ENCODE data around the gene EFNA2.

The EFNA2 gene

DNA sequence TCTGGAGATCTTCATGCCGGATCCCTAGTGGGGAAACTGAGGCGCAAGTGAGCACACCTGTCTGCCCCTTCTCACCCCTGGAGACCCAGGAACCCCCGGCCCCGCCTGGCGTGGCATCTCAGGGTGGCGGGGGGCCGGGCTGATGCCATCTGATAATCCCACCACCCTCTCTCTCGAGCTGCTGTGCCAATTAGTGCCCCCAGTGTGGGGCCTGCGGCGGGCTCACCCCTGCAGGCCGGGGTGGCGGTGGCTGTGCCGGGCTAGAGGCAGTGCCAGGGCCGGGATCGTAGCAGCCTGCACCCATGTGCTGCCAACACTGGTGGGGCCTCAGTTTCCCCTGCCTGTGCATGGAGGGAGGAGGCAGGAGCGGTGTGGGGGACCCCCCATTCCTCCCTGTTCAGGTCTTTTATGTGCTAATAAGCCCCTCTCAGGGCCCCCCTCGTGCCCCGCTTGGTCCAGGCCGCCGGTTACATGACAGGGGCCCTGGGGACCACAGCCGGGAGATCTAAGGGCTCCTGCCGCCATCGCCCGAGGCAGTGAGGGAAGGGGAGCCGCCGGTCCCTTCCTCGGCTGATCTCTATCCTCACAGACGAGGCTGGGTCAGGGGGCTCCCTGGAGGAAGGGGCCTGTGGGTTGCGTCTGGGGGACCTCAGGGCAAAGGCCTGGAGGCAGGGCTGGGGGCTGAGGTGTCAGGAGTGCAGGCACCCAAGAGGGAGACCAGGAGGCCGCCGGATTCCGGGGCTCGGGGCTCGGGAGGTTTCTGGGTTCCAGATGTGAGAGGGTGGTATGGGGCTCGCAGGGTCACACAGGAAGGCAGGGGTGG lies 8.3 kb downstream of the EFNA2 start:
- no peak for DNase-seq (ENCODE audit: low read depth)
- no peak overlapping the region for H3K4me3 ChIP-seq (ENCODE audit: low read depth, low read length)
- TF ChIP-seq, protein P1, sequence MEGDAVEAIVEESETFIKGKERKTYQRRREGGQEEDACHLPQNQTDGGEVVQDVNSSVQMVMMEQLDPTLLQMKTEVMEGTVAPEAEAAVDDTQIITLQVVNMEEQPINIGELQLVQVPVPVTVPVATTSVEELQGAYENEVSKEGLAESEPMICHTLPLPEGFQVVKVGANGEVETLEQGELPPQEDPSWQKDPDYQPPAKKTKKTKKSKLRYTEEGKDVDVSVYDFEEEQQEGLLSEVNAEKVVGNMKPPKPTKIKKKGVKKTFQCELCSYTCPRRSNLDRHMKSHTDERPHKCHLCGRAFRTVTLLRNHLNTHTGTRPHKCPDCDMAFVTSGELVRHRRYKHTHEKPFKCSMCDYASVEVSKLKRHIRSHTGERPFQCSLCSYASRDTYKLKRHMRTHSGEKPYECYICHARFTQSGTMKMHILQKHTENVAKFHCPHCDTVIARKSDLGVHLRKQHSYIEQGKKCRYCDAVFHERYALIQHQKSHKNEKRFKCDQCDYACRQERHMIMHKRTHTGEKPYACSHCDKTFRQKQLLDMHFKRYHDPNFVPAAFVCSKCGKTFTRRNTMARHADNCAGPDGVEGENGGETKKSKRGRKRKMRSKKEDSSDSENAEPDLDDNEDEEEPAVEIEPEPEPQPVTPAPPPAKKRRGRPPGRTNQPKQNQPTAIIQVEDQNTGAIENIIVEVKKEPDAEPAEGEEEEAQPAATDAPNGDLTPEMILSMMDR (IDR thresholded peaks at IDR 0.05; ENCODE audit: control insufficient read depth, extremely low read depth, insufficient read depth): no peak

DNA sequence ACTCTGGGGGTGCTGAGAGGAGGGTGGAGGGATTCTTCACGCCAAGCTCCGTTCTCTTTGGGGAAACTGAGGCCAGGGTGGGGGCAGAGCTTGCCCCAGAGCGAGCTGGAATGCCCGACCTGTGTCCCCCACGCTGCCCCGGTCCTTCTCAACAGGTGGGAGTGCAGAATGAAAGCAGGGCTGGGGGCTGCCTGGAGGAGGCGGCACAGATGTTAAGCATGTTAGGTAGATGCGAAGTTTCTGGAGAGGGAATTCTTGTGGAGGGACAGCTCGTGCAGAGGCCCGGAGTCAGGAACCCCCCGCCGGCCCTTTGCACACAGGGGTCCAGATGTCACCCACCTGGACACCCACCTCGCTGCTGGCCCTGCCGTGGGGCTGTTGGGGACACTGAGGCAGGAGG lies 9.0 kb downstream of the EFNA2 start:
- no peak overlapping the region for H3K4me3 ChIP-seq (ENCODE audit: low read depth, low read length)
- TF ChIP-seq, protein P1 (IDR thresholded peaks at IDR 0.05; ENCODE audit: control insufficient read depth, extremely low read depth, insufficient read depth): no peak
- no peak for DNase-seq (ENCODE audit: low read depth)

DNA sequence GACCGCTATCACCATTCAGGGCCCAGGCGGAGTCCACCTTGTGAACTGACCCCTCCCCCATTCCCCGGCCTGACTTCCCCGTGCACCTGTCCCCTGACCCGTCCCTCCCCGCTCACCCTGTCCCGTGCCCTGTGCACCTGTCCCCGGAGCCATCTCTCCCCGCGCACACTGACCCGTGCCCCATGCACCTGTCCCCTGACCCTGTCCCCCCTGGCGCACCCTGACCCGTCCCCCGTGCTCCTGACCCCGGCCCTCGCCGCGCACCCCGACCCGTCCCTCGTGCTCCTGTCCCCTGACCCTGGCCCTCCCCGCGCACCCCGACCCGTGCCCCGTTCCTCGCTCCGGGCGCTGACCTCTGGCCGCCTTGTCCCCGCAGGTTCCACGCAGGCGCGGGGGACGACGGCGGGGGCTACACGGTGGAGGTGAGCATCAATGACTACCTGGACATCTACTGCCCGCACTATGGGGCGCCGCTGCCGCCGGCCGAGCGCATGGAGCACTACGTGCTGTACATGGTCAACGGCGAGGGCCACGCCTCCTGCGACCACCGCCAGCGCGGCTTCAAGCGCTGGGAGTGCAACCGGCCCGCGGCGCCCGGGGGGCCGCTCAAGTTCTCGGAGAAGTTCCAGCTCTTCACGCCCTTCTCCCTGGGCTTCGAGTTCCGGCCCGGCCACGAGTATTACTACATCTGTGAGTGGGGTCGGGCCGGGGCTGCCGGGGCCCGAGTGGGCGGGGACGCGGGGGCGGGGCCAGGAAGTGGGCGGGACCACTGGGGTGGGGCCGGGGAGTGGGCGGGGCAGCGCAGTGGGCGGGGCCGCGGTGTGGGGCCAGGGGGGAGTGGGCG lies 9.7 kb downstream of the EFNA2 start:
- TF ChIP-seq, protein P1 (IDR thresholded peaks at IDR 0.05; ENCODE audit: control insufficient read depth, extremely low read depth, insufficient read depth): no peak
- no peak overlapping the region for H3K4me3 ChIP-seq (ENCODE audit: low read depth, low read length)
- DNase-seq (ENCODE audit: low read depth): no peak

DNA sequence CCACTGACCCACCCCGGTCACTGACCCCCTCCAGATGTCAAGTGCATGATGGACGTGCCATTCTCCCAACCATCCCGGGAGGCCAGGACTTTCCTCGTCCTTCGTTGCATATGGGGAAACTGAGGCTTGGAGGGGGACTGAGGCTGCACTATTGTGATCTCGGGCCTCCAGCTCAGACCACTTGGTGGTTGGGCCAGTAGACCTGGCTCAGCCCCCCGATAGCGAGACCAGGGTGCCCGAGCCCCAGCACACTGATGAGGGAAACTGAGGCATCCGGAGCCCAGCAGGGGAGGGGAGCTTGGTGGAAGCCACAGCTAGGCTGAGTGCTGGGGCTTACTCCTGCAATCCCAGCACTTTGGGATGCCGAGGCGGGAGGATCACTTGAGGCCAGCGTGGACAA lies 10.4 kb downstream of the EFNA2 start:
- no peak for DNase-seq (ENCODE audit: low read depth)
- TF ChIP-seq, protein P1 (IDR thresholded peaks at IDR 0.05; ENCODE audit: control insufficient read depth, extremely low read depth, insufficient read depth): no peak
- no peak overlapping the region for H3K4me3 ChIP-seq (ENCODE audit: low read depth, low read length)

DNA sequence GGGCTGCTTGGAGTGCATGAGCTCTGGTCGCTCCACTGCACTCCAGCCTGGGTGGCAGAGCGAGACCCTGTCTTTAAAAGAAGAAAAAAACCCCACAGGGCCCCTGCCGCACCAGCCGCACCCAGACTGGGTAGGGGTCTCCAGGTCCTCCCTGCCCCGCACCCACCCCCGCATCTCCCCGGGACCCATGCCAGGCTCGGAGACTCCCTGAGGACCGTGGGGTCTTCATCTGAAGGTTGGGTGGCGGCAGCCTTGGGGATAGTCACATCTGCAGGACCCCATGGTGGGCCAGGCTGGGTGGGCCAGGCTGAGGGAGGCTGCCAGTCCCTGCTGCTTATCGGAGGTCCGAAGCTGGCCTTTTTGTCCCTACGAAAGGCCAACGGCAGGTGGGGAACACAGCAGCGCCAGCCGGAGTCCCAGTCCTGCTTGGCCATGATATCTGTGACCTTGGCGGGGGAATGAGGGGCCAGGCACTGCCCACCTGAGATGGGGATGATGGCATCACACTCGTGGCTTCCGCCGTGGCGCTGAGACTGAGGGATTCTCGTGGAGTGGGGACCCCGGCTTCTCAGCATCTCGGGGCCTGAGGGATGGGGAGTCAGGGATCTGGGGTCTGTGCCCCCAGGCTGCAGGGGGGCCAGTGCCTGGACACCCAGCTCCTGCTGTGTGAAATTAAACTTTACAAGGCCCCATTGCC lies 11.1 kb downstream of the EFNA2 start:
- no peak for DNase-seq (ENCODE audit: low read depth)
- TF ChIP-seq, protein P1 (IDR thresholded peaks at IDR 0.05; ENCODE audit: control insufficient read depth, extremely low read depth, insufficient read depth): no peak

DNA sequence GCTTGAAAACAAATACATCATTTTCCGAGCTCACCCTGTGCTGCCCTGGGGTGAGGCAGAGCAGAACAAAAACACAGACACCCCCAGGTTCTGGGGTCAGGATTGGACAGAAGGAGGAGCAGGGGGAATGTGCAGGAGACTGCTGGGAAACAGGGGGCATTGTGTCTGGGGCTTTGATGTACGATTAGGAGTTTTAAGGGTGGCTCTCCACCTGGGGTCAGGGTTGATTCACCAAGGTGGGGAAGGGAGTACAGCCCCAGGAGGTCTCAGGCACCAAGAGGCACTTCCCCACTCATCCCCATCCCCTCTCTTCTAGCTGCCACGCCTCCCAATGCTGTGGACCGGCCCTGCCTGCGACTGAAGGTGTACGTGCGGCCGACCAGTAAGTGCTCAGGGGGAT lies 12.6 kb downstream of the EFNA2 start:
- no peak overlapping the region for H3K4me3 ChIP-seq (ENCODE audit: low read depth, low read length)
- DNase-seq (ENCODE audit: low read depth): no peak
- TF ChIP-seq, protein P1 (IDR thresholded peaks at IDR 0.05; ENCODE audit: control insufficient read depth, extremely low read depth, insufficient read depth): no peak

More for the DNA sequence above, 11.1 kb downstream of the EFNA2 start:
- H3K4me3 ChIP-seq (ENCODE audit: low read depth, low read length): no peak overlapping the region
